HCT116 (cell line): ENCODE results near the gene EGFR.

Experiments
- CTCF ChIP-seq, 3 experiments: fragments of 200-600 bp in 1 of 3; sonication (generic) in 1 of 3; IDR thresholded peaks in 2 of 3; conservative IDR thresholded peaks in 1 of 3; 2 replicates each; pipeline ENCODE4 v1.5.1; 2012 to 2017; ENCODE audit warnings: low read depth in 2 of 3, low read length in 2 of 3, antibody characterized with exemption in 1 of 3, borderline replicate concordance in 1 of 3, control low read depth in 1 of 3, mild to moderate bottlenecking in 1 of 3, mixed read lengths in 1 of 3, mixed run types in 1 of 3, moderate library complexity in 1 of 3; ENCODE audit not compliant: insufficient read depth in 1 of 3
- RAD21 ChIP-seq: IDR thresholded peaks from 2 replicates; pipeline ENCODE4 v1.6.1; 2012; ENCODE audit warnings: low read depth, mild to moderate bottlenecking
- SRF ChIP-seq: IDR thresholded peaks from 2 replicates; pipeline ENCODE4 v1.6.1; 2012; ENCODE audit warnings: low read depth

GRCh38 chr7:55050281-55050680 is 31.5 kb downstream of the EGFR start:
- TF ChIP-seq RAD21 (no peak), SRF (no peak), CTCF (IDR thresholded peaks at IDR 0.05 in 2 of 3, conservative IDR thresholded peaks at IDR 0.05 in 1 of 3; ENCODE audit: borderline replicate concordance in 1 of 3, insufficient read depth in 1 of 3, low read depth in 2 of 3, low read length in 2 of 3) (no peak)
